ENCODE data around the gene FAM174C. TPM values are rescaled to one million over a fixed set of nuclear protein-coding genes. Genes with fewer than 3 reads are reported as not detected.

The FAM174C gene
- polyA plus RNA-seq, 1 donor (not counting 4 experiments of a cell fraction or from before 2014, with no cell fraction given) = 18.5 TPM

DNA sequence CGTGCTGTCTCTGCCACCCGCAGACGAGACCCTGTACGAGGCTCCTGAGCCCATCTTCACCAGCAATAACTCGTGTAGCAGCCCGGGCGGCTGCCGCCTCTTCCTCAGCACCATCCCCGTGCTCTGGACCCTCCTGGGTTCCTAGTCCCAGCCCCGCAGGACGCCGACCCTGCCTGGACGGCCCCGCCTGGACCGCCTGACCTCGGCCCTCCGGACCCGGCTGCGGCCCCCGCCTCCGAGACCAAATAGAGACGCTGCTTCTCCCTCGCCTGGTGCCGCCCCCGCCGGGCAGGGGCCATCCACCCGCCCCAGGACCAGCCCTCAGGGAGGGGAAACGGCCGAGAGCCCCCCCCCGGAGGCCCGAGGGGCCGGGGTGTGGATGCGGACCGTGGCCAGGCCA is 24.5 kb downstream of the FAM174C start:
- Histone ChIP-seq H3K27me3 (ENCODE audit: control insufficient read depth, extremely low read depth, insufficient read depth, low read length) (peaks cover 18% of the 10 kb centered on the region), H3K4me2 (ENCODE audit: control insufficient read depth, extremely low read depth, insufficient read depth, low read depth, low read length) (no peak overlapping the region), H4K20me1 (ENCODE audit: control insufficient read depth, extremely low read depth, insufficient read depth, low read length) (no peaks in the 10 kb centered on the region), H3K4me3 (ENCODE audit: control insufficient read depth in 2 of 3, extremely low read depth in 1 of 3, insufficient read depth in 2 of 3, low read depth in 1 of 3, low read length in 3 of 3) (no peak overlapping the region), H3K4me1 (ENCODE audit: control insufficient read depth, extremely low read depth, insufficient read depth, low read length) (no peaks in the 10 kb centered on the region), H2AFZ (ENCODE audit: control insufficient read depth, low read length) (no peak overlapping the region), H3K9me1 (ENCODE audit: control insufficient read depth, extremely low read depth, insufficient read depth, low read length) (no peaks in the 10 kb centered on the region), H3K36me3 (ENCODE audit: control insufficient read depth in 2 of 2, extremely low read depth in 1 of 2, insufficient read depth in 2 of 2, low read length in 2 of 2) (no peaks in the 10 kb centered on the region), H3K9me3 (ENCODE audit: control insufficient read depth, low read depth, low read length) (no peaks in the 10 kb centered on the region), H3K27ac (ENCODE audit: control insufficient read depth, insufficient read depth, low read length) (no peak overlapping the region), H3K9ac (ENCODE audit: control insufficient read depth, extremely low read depth, insufficient read depth, low read length) (no peak overlapping the region), H3K79me2 (ENCODE audit: control insufficient read depth, insufficient read depth, low read length) (no peaks in the 10 kb centered on the region)
- TF ChIP-seq, protein P1, sequence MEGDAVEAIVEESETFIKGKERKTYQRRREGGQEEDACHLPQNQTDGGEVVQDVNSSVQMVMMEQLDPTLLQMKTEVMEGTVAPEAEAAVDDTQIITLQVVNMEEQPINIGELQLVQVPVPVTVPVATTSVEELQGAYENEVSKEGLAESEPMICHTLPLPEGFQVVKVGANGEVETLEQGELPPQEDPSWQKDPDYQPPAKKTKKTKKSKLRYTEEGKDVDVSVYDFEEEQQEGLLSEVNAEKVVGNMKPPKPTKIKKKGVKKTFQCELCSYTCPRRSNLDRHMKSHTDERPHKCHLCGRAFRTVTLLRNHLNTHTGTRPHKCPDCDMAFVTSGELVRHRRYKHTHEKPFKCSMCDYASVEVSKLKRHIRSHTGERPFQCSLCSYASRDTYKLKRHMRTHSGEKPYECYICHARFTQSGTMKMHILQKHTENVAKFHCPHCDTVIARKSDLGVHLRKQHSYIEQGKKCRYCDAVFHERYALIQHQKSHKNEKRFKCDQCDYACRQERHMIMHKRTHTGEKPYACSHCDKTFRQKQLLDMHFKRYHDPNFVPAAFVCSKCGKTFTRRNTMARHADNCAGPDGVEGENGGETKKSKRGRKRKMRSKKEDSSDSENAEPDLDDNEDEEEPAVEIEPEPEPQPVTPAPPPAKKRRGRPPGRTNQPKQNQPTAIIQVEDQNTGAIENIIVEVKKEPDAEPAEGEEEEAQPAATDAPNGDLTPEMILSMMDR (optimal IDR thresholded peaks at IDR 0.05 in 1 of 3, IDR thresholded peaks at IDR 0.05 in 1 of 3, conservative IDR thresholded peaks at IDR 0.05 in 1 of 3; ENCODE audit: extremely low read depth in 1 of 3, insufficient read depth in 2 of 3, low read length in 3 of 3) = no peak
- no peak for TF ChIP-seq EZH2 (IDR thresholded peaks at IDR 0.05; ENCODE audit: low read length)
- DNase-seq (ENCODE audit: low read depth, low spot score) = no peak
- no peak for FAIRE-seq
- dilution Hi-C loops (cut with MboI; ENCODE audit: extremely low pct_ligation_motif_present, low sequenced_read_pairs) = no loop called here

DNA sequence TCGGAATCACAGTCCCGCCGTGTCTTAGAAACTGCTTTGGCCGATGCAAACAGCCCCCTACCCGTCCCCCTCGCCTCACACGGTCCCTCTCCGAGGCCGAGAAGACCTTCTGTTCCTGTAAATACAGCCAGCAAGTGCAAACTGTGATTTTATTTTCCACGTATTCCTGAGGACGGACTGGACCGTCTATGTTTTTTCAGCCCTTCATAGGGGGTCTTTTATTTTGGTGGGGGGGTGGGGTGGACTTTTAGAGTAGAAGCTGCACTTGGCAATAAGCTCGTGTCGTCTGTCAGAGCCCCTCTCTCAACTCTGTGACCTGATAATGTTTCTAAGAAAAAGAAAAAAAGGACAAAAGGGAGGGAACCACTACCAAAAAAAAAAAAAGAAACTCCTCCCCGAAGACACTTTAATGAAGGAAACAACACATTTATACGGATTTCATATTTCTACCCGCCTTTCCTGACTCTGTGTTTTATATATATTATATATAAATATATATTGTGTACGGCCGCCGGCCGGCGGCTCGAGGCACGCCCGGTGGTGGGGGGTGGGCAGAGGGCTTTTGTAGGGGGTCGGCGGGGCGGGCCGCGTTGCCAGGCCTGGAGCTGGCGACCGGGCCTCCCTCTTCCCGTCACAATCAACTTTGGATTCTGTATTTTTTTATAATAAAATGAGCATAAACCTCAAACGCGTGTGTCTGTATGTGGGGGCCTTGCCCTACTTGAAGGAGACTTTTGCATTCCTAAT is 25.6 kb downstream of the FAM174C start:
- H3K4me2 ChIP-seq (ENCODE audit: control insufficient read depth, extremely low read depth, insufficient read depth, low read depth, low read length) = no peak overlapping the region
- H3K9ac ChIP-seq (ENCODE audit: control insufficient read depth, extremely low read depth, insufficient read depth, low read length) = no peak overlapping the region
- no peak overlapping the region for H3K27ac ChIP-seq (ENCODE audit: control insufficient read depth, insufficient read depth, low read length)
- no peak overlapping the region for H3K4me3 ChIP-seq (ENCODE audit: control insufficient read depth in 2 of 3, extremely low read depth in 1 of 3, insufficient read depth in 2 of 3, low read depth in 1 of 3, low read length in 3 of 3)
- H3K9me1 ChIP-seq (ENCODE audit: control insufficient read depth, extremely low read depth, insufficient read depth, low read length) = no peaks in the 10 kb centered on the region
- H3K36me3 ChIP-seq (ENCODE audit: control insufficient read depth in 2 of 2, extremely low read depth in 1 of 2, insufficient read depth in 2 of 2, low read length in 2 of 2) = no peaks in the 10 kb centered on the region
- dilution Hi-C loops (cut with MboI; ENCODE audit: extremely low pct_ligation_motif_present, low sequenced_read_pairs) = no loop called here
- DNase-seq (ENCODE audit: low read depth, low spot score) (no peak), FAIRE-seq (no peak)
- no peaks in the 10 kb centered on the region for H3K9me3 ChIP-seq (ENCODE audit: control insufficient read depth, low read depth, low read length)
- H2AFZ ChIP-seq (ENCODE audit: control insufficient read depth, low read length) = no peak overlapping the region
- no peaks in the 10 kb centered on the region for H3K4me1 ChIP-seq (ENCODE audit: control insufficient read depth, extremely low read depth, insufficient read depth, low read length)
- no peaks in the 10 kb centered on the region for H3K79me2 ChIP-seq (ENCODE audit: control insufficient read depth, insufficient read depth, low read length)
- peaks cover 10% of the 10 kb centered on the region for H3K27me3 ChIP-seq (ENCODE audit: control insufficient read depth, extremely low read depth, insufficient read depth, low read length)
- no peaks in the 10 kb centered on the region for H4K20me1 ChIP-seq (ENCODE audit: control insufficient read depth, extremely low read depth, insufficient read depth, low read length)
- TF ChIP-seq, protein P1 (optimal IDR thresholded peaks at IDR 0.05 in 1 of 3, IDR thresholded peaks at IDR 0.05 in 1 of 3, conservative IDR thresholded peaks at IDR 0.05 in 1 of 3; ENCODE audit: extremely low read depth in 1 of 3, insufficient read depth in 2 of 3, low read length in 3 of 3) = no peak
- no peak for TF ChIP-seq EZH2 (IDR thresholded peaks at IDR 0.05; ENCODE audit: low read length)

All from keratinocyte (primary cell).